ENCODE measurements around the gene ZNF205. TPM values are rescaled to one million over a fixed set of nuclear protein-coding genes. Genes with fewer than 3 reads are reported as not detected.

The ZNF205 gene
- total and polyA plus RNA-seq, 2 of the 4 experiments (the other 2 are of a cell fraction): 8.2 to 12.7 TPM

- TF ChIP-seq CTCF (conservative IDR thresholded peaks at IDR 0.05; ENCODE audit: low read depth, low read length): no peak
- no peak for TF ChIP-seq NFE2L2 (IDR thresholded peaks at IDR 0.05; ENCODE audit: low read depth, low read length)
- TF ChIP-seq BHLHE40 (IDR thresholded peaks at IDR 0.05; ENCODE audit: low read depth, low read length): no peak
- no peak for TF ChIP-seq POLR2A (IDR thresholded peaks at IDR 0.05; ENCODE audit: low read depth, low read length)
- no peak for TF ChIP-seq RAD21 (IDR thresholded peaks at IDR 0.05; ENCODE audit: low read length)
Measured at GRCh38 chr16:3152027-3152276, 39.6 kb downstream of the ZNF205 start (continued).
